Left lung (tissue), 10 donors: ENCODE measurements around the gene PRXL2A. TPM values are rescaled to one million over a fixed set of nuclear protein-coding genes. Genes with fewer than 3 reads are reported as not detected.
A peak's percentile ranks its signal among the peaks of the same experiment; 100 is the strongest.

ENCODE experiments used
- ATAC-seq: fragments of 200-7000 bp; cut with Tn5 transposase; one replicate; pipeline ENCODE4 v1.9.1; 2020; ENCODE audit warnings: moderate library complexity
- DNase-seq, 4 donors: peaks; one replicate each; pipeline ENCODE4 v3.0.0-alpha.2; 2013 to 2020
- H3K27ac ChIP-seq, 2 donors: fragments of 200-600 bp; sonication (generic) in 1 of 2; one replicate each; pipeline versions ENCODE4 v1.5.0 to v1.8.0; 2020 to 2021
- H3K27me3 ChIP-seq, 2 donors: fragments of 200-600 bp; sonication (generic) in 1 of 2; one replicate each; pipeline versions ENCODE4 v1.5.0 to v1.8.0; 2020 to 2021
- H3K36me3 ChIP-seq, 2 donors: fragments of 200-600 bp; sonication (generic) in 1 of 2; one replicate each; pipeline versions ENCODE4 v1.5.0 to v1.8.0; 2020 to 2021
- H3K4me1 ChIP-seq, 2 donors: fragments of 200-600 bp; one replicate each; pipeline ENCODE4 v1.8.0; 2021
- H3K4me3 ChIP-seq, 2 donors: fragments of 200-600 bp; sonication (generic) in 1 of 2; one replicate each; pipeline versions ENCODE4 v1.5.0 to v1.8.0; 2020 to 2021; ENCODE audit warnings: mild to moderate bottlenecking in 1 of 2
- H3K9me3 ChIP-seq, 2 donors: fragments of 200-600 bp; sonication (generic) in 1 of 2; one replicate each; pipeline versions ENCODE4 v1.5.0 to v1.8.0; 2020 to 2021
- CTCF ChIP-seq, 2 donors: fragments of 200-600 bp; sonication (generic) in 1 of 2; IDR thresholded peaks; one replicate each; pipeline versions ENCODE4 v1.5.0 to v1.8.0; 2021; ENCODE audit warnings: antibody characterized with exemption in 2 of 2
- intact Hi-C, 2 donors: fragments of 100-400 bp; cut with DNase I; formaldehyde crosslinking; loops; one replicate each; pipeline versions ENCODE4 v1.11.2 to v1.14.2; 2022
- polyA plus RNA-seq, 6 donors: library from polyadenylated mRNA; unstranded; fragments of 120-200 nt; gene quantifications; one replicate each; pipeline ENCODE4 v1.2.1, GENCODE V29; 2013; ENCODE audit not compliant: insufficient read length in 6 of 6
- total RNA-seq, 2 donors: library from RNA; stranded (reverse); fragmentation: NEBNext Ultra II Directional; extraction: Animal tissue kit (Norgen Biotek cat#: 25700); gene quantifications; one replicate each; pipeline ENCODE4 v1.2.1, GENCODE V29; 2021
- donor health status: DM: no; HTN: yes; CAD: no.
- donor health status: DM: no; HTN: no; CAD: no.

Gene PRXL2A
- total and polyA plus RNA-seq, 8 donors = 46.2 to 96.9 (median 90.7) TPM

- Histone ChIP-seq H3K9me3 (peaks cover 0 to 22% of the 10 kb centered on the region in 2 donors), H3K36me3 (no peaks in the 10 kb centered on the region), H3K27ac (no peak overlapping the region), H3K4me1 (no peaks in the 10 kb centered on the region), H3K4me3 (no peak overlapping the region), H3K27me3 (no peaks in the 10 kb centered on the region)
- intact Hi-C loops = no loop called here
- DNase-seq = no peak
- no peak for TF ChIP-seq CTCF (IDR thresholded peaks at IDR 0.05)
- ATAC-seq = no peak
These were observed 36.9 kb upstream of the PRXL2A start for GRCh38 chr10:80371467-80371866.

- Histone ChIP-seq H3K36me3 (no peaks in the 10 kb centered on the region), H3K9me3 (peaks cover 0 to 9% of the 10 kb centered on the region in 2 donors), H3K27ac (no peak overlapping the region), H3K4me3 (no peak overlapping the region), H3K27me3 (no peaks in the 10 kb centered on the region), H3K4me1 (no peaks in the 10 kb centered on the region)
- no peak for DNase-seq
- ATAC-seq = no peak
- no peak for TF ChIP-seq CTCF (IDR thresholded peaks at IDR 0.05)
- intact Hi-C loops = no loop called here
These were observed 35.7 kb upstream of the PRXL2A start for GRCh38 chr10:80372675-80373074.

- peaks cover 0 to 1% of the 10 kb centered on the region in 2 donors for H3K9me3 ChIP-seq
- H3K4me1 ChIP-seq = no peaks in the 10 kb centered on the region
- H3K27me3 ChIP-seq = no peaks in the 10 kb centered on the region
- ATAC-seq = peak; percentile 41
- TF ChIP-seq CTCF (IDR thresholded peaks at IDR 0.05) = no peak
- intact Hi-C loops = no loop called here
- no peak overlapping the region for H3K4me3 ChIP-seq
- DNase-seq = no peak
- H3K27ac ChIP-seq = no peak overlapping the region
- no peaks in the 10 kb centered on the region for H3K36me3 ChIP-seq
These were observed 34.8 kb upstream of the PRXL2A start for GRCh38 chr10:80373502-80373901.

- Histone ChIP-seq H3K27ac (no peak overlapping the region), H3K9me3 (no peaks in the 10 kb centered on the region), H3K4me3 (no peak overlapping the region), H3K4me1 (no peaks in the 10 kb centered on the region), H3K36me3 (no peaks in the 10 kb centered on the region), H3K27me3 (no peaks in the 10 kb centered on the region)
- TF ChIP-seq CTCF (IDR thresholded peaks at IDR 0.05) = no peak
- ATAC-seq (no peak), DNase-seq (no peak)
- intact Hi-C loops = no loop called here
These were observed 28.6 kb upstream of the PRXL2A start for GRCh38 chr10:80379701-80380100.

- no peak for TF ChIP-seq CTCF (IDR thresholded peaks at IDR 0.05)
- no peak for ATAC-seq
- intact Hi-C loops = no loop called here
These were observed 28.2 kb upstream of the PRXL2A start for GRCh38 chr10:80380185-80380584.

More at GRCh38 chr10:80380185-80380584, 28.2 kb upstream of the PRXL2A start:
- no peak overlapping the region for H3K4me3 ChIP-seq
- no peaks in the 10 kb centered on the region for H3K4me1 ChIP-seq
- no peaks in the 10 kb centered on the region for H3K9me3 ChIP-seq
- H3K36me3 ChIP-seq = no peaks in the 10 kb centered on the region
- no peaks in the 10 kb centered on the region for H3K27me3 ChIP-seq
- no peak overlapping the region for H3K27ac ChIP-seq
- peak in 1 of 4 donors; percentile 20 for DNase-seq
